HG02938 (cell line): ENCODE data around the gene VNN1.
"Not testable (repeated sequence)": the region's sequence is repeated elsewhere in the genome, so short reads cannot be mapped to it uniquely, and the experiment has no call there.

Experiments
- ATAC-seq: cut with Tn5 transposase; IDR thresholded peaks from one replicate; pipeline ENCODE4 v1.9.1; 2021; ENCODE audit warnings: mild to moderate bottlenecking, moderate library complexity; ENCODE audit not compliant: unreplicated experiment

Gene VNN1

GRCh38 chr6:132675002-132675401 is 38.9 kb downstream of the VNN1 start:
- no peak for ATAC-seq

- ATAC-seq, result no peak
Observed at GRCh38 chr6:132673376-132674094, 40.3 kb downstream of the VNN1 start.

- ATAC-seq, result no peak
Observed at GRCh38 chr6:132671295-132671694, 42.6 kb downstream of the VNN1 start.

GRCh38 chr6:132669690-132670291 is 44.1 kb downstream of the VNN1 start:
- peak; percentile 58 for ATAC-seq

- ATAC-seq, result no peak
Observed at GRCh38 chr6:132666118-132666517, 47.7 kb downstream of the VNN1 start.

- no peak for ATAC-seq
Observed at GRCh38 chr6:132664309-132665034, 49.4 kb downstream of the VNN1 start.

- no peak for ATAC-seq
Observed at GRCh38 chr6:132663661-132664060, 50.2 kb downstream of the VNN1 start.

- ATAC-seq, result no peak
Observed at GRCh38 chr6:132661906-132662305, 51.9 kb downstream of the VNN1 start.

- no peak for ATAC-seq
Observed at GRCh38 chr6:132659082-132659481, 54.8 kb downstream of the VNN1 start, which contains the start of gene TAAR1. Gene TAAR1, minus strand, starts transcription at chr6:132659182. Its CDS starts 13,179 bp downstream, at chr6:132646003.

- ATAC-seq, result peak; percentile 56
Observed at GRCh38 chr6:132651062-132651461, 62.8 kb downstream of the VNN1 start.

GRCh38 chr6:132650429-132650828 is 63.4 kb downstream of the VNN1 start:
- no peak for ATAC-seq

- no peak for ATAC-seq
Observed at GRCh38 chr6:132648828-132649227, 65.0 kb downstream of the VNN1 start.

GRCh38 chr6:132648356-132648755 is 65.5 kb downstream of the VNN1 start:
- ATAC-seq, result peak; percentile 86

- no peak for ATAC-seq
Observed at GRCh38 chr6:132643547-132643946, 70.3 kb downstream of the VNN1 start.

- not testable (repeated sequence) for ATAC-seq
Observed at GRCh38 chr6:132637135-132637534, 76.7 kb downstream of the VNN1 start.

- ATAC-seq, result not testable (repeated sequence)
Observed at GRCh38 chr6:132635906-132636305, 77.9 kb downstream of the VNN1 start.

- not testable (repeated sequence) for ATAC-seq
Observed at GRCh38 chr6:132635288-132635687, 78.6 kb downstream of the VNN1 start.

- ATAC-seq, result no peak
Observed at GRCh38 chr6:132634796-132635195, 79.1 kb downstream of the VNN1 start.

GRCh38 chr6:132633362-132633761 is 80.5 kb downstream of the VNN1 start:
- no peak for ATAC-seq
